Measurements from ENCODE around the gene APOL2.
"Not testable (repeated sequence)": the region's sequence is repeated elsewhere in the genome, so short reads cannot be mapped to it uniquely, and the experiment has no call there.

APOL2 gene

DNA sequence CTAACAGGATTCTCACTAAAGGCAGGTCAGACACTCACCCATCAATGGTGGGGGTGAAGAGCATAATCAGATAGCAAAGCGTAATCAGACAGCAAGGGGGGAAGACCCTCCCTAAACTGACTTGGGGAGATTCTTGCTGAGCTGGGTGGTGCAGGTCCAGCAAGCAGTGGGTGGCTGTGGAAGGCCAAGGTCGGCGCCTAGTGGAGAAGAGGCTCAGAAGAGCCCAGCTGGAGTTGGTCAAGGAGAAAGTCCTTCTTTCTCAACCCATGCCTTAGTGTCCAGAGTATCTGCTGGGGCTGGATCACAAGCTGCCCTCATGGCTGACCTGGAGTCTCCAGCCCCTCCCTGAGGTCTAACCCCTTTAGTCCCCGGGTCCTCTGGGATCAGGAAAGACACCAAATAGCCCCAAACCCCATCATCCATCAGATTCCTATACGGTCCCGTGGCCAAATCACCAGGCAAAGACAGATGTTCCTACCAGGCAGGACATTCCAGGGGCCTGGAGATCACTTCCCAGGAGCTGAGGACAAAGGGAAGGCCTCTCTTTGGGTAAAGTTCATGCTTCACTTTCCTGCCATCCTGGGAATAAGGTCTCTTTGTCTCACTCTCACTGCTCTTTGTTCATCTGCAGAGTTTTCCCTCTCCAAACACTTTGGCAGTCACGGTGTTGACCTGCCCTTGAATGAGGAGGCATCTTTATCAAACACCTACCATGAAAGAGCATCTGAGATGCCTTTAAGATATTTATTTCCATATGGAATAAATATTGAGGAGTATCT lies 24.7 kb upstream of the APOL2 start:
- 81% methylated on average over 3 of the region's 7 CpGs for WGBS (ENCODE audit: insufficient coverage)
- H3K4me3 ChIP-seq (ENCODE audit: control insufficient read depth in 1 of 7, extremely low read depth in 1 of 7, insufficient read depth in 4 of 7, low read depth in 2 of 7, low read length in 6 of 7); DNase-seq; H3K27me3 ChIP-seq (replicated peaks in 2 of 5; ENCODE audit: control insufficient read depth in 4 of 5, insufficient read depth in 5 of 5, low read length in 4 of 5); H3K9me3 ChIP-seq (ENCODE audit: control extremely low read depth in 1 of 5, control insufficient read depth in 4 of 5, insufficient read depth in 2 of 5, low read depth in 1 of 5, low read length in 4 of 5); POLR2A ChIA-PET; H3K27ac ChIP-seq (ENCODE audit: insufficient read depth in 1 of 2, low read depth in 1 of 2, low read length in 2 of 2, poor library complexity in 1 of 2, severe bottlenecking in 2 of 2); H3K4me1 ChIP-seq (ENCODE audit: control extremely low read depth in 1 of 4, control insufficient read depth in 4 of 4, insufficient read depth in 4 of 4, low read length in 3 of 4): not testable (repeated sequence)
- H3K36me3 ChIP-seq (ENCODE audit: control insufficient read depth in 4 of 4, insufficient read depth in 4 of 4, low read length in 3 of 4) = peaks cover 9 to 55% (median 13%) of the 10 kb centered on the region in 4 experiments
- CTCF ChIA-PET = interaction anchor here (1.0 to 1.9 kb wide), 4 partner anchors 10 to 70 kb away, joined by 3 to 5 read pairs (median 3); partner anchors contain the start of gene APOL1

DNA sequence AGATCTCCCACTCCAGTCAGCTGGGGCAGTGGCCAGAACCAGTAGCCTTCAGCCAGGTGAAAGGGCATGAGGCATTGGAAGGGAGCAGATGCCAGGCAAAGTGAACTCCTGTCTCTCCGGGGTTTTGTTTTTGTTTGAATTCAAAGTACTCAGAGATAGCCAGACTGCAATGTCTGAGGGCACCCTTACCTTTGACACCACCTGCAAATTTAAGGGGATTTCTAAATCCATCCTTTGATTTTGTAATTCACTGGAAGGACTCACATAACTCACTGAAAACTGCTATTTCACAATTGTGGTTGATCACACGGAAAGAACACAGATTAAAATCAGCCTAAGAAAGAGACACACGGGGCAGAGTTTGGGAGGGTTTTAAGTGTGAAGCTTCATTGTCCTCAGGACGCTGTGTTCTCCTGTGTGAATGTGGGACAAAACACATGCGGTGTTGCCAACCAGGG lies 23.9 kb upstream of the APOL2 start:
- 91% methylated on average over 4 of the region's 5 CpGs for WGBS (ENCODE audit: insufficient coverage)
- H3K27ac ChIP-seq (ENCODE audit: insufficient read depth in 1 of 2, low read depth in 1 of 2, low read length in 2 of 2, poor library complexity in 1 of 2, severe bottlenecking in 2 of 2); POLR2A ChIA-PET: not testable (repeated sequence)

GRCh38 chr22:36262307-36262706 lies 23.0 kb upstream of the APOL2 start:
- 100% methylated on average over 1 of the region's 3 CpGs for WGBS (ENCODE audit: insufficient coverage)
- POLR2A ChIA-PET, DNase-seq: not testable (repeated sequence)

More for the DNA sequence above, 23.9 kb upstream of the APOL2 start:
- Histone ChIP-seq H3K4me1 (ENCODE audit: control extremely low read depth in 1 of 4, control insufficient read depth in 4 of 4, insufficient read depth in 4 of 4, low read length in 3 of 4) (peaks cover 5 to 16% (median 13%) of the 10 kb centered on the region in 4 experiments), H3K36me3 (ENCODE audit: control insufficient read depth in 4 of 4, insufficient read depth in 4 of 4, low read length in 3 of 4) (peaks cover 9 to 55% (median 14%) of the 10 kb centered on the region in 4 experiments)
- H3K9me3 ChIP-seq (ENCODE audit: control extremely low read depth in 1 of 5, control insufficient read depth in 4 of 5, insufficient read depth in 2 of 5, low read depth in 1 of 5, low read length in 4 of 5); H3K4me3 ChIP-seq (ENCODE audit: control insufficient read depth in 1 of 7, extremely low read depth in 1 of 7, insufficient read depth in 4 of 7, low read depth in 2 of 7, low read length in 6 of 7); H3K27me3 ChIP-seq (replicated peaks in 2 of 5; ENCODE audit: control insufficient read depth in 4 of 5, insufficient read depth in 5 of 5, low read length in 4 of 5); DNase-seq: not testable (repeated sequence)
- CTCF ChIA-PET = interaction anchor here (1.9 kb wide), 1 partner anchor 9 kb away, joined by 5 read pairs; the partner anchor contains the start of gene APOL1

GRCh38 chr22:36261675-36262074 lies 22.3 kb upstream of the APOL2 start:
- DNase-seq; POLR2A ChIA-PET; H3K4me3 ChIP-seq (ENCODE audit: control insufficient read depth in 1 of 7, extremely low read depth in 1 of 7, insufficient read depth in 4 of 7, low read depth in 2 of 7, low read length in 6 of 7); H3K9me3 ChIP-seq (ENCODE audit: control extremely low read depth in 1 of 5, control insufficient read depth in 4 of 5, insufficient read depth in 2 of 5, low read depth in 1 of 5, low read length in 4 of 5); H3K27ac ChIP-seq (ENCODE audit: insufficient read depth in 1 of 2, low read depth in 1 of 2, low read length in 2 of 2, poor library complexity in 1 of 2, severe bottlenecking in 2 of 2); H3K27me3 ChIP-seq (replicated peaks in 2 of 5; ENCODE audit: control insufficient read depth in 4 of 5, insufficient read depth in 5 of 5, low read length in 4 of 5): not testable (repeated sequence)
- CTCF ChIA-PET = interaction anchor here (0.7 to 1.6 kb wide), 9 partner anchors 9 to 64 kb away, joined by 3 to 4 read pairs (median 4); no protein-coding TSS in a partner anchor
- Histone ChIP-seq H3K4me1 (ENCODE audit: control extremely low read depth in 1 of 4, control insufficient read depth in 4 of 4, insufficient read depth in 4 of 4, low read length in 3 of 4) (peaks cover 5 to 17% (median 16%) of the 10 kb centered on the region in 4 experiments), H3K36me3 (ENCODE audit: control insufficient read depth in 4 of 4, insufficient read depth in 4 of 4, low read length in 3 of 4) (peaks cover 9 to 55% (median 17%) of the 10 kb centered on the region in 4 experiments)
- 87% methylated on average over 5 of the region's 6 CpGs for WGBS (ENCODE audit: insufficient coverage)

More at GRCh38 chr22:36262307-36262706, 23.0 kb upstream of the APOL2 start:
- not testable (repeated sequence) for H3K9me3 ChIP-seq (ENCODE audit: control extremely low read depth in 1 of 5, control insufficient read depth in 4 of 5, insufficient read depth in 2 of 5, low read depth in 1 of 5, low read length in 4 of 5); H3K27ac ChIP-seq (ENCODE audit: insufficient read depth in 1 of 2, low read depth in 1 of 2, low read length in 2 of 2, poor library complexity in 1 of 2, severe bottlenecking in 2 of 2); H3K4me3 ChIP-seq (ENCODE audit: control insufficient read depth in 1 of 7, extremely low read depth in 1 of 7, insufficient read depth in 4 of 7, low read depth in 2 of 7, low read length in 6 of 7); H3K27me3 ChIP-seq (replicated peaks in 2 of 5; ENCODE audit: control insufficient read depth in 4 of 5, insufficient read depth in 5 of 5, low read length in 4 of 5)
- CTCF ChIA-PET = interaction anchor here (1.6 kb wide), 2 partner anchors 10 to 63 kb away, joined by 3 to 4 read pairs; no protein-coding TSS in a partner anchor
- peaks cover 5 to 17% (median 16%) of the 10 kb centered on the region in 4 experiments for H3K4me1 ChIP-seq (ENCODE audit: control extremely low read depth in 1 of 4, control insufficient read depth in 4 of 4, insufficient read depth in 4 of 4, low read length in 3 of 4)
- peaks cover 9 to 58% (median 14%) of the 10 kb centered on the region in 4 experiments for H3K36me3 ChIP-seq (ENCODE audit: control insufficient read depth in 4 of 4, insufficient read depth in 4 of 4, low read length in 3 of 4)

- ChIA-PET CTCF (interaction anchor here (1.1 to 1.9 kb wide), 4 partner anchors 20 to 64 kb away, joined by 3 to 6 read pairs (median 3); partner anchors contain the start of gene APOL2), POLR2A (no interaction called here)
- DNase-seq = no peak
- peaks cover 5 to 22% (median 20%) of the 10 kb centered on the region in 4 experiments for H3K4me1 ChIP-seq (ENCODE audit: control extremely low read depth in 1 of 4, control insufficient read depth in 4 of 4, insufficient read depth in 4 of 4, low read length in 3 of 4)
- H3K4me3 ChIP-seq (ENCODE audit: control insufficient read depth in 1 of 7, extremely low read depth in 1 of 7, insufficient read depth in 4 of 7, low read depth in 2 of 7, low read length in 6 of 7) = no peak overlapping the region
- H3K36me3 ChIP-seq (ENCODE audit: control insufficient read depth in 4 of 4, insufficient read depth in 4 of 4, low read length in 3 of 4) = peaks cover 5 to 42% (median 9%) of the 10 kb centered on the region in 4 experiments
- no peaks in the 10 kb centered on the region for H3K9me3 ChIP-seq (ENCODE audit: control extremely low read depth in 1 of 5, control insufficient read depth in 4 of 5, insufficient read depth in 2 of 5, low read depth in 1 of 5, low read length in 4 of 5)
- 88% methylated on average over 6 of the region's 14 CpGs for WGBS (ENCODE audit: insufficient coverage)
- no peaks in the 10 kb centered on the region for H3K27me3 ChIP-seq (replicated peaks in 2 of 5; ENCODE audit: control insufficient read depth in 4 of 5, insufficient read depth in 5 of 5, low read length in 4 of 5)
- no peak overlapping the region for H3K27ac ChIP-seq (ENCODE audit: insufficient read depth in 1 of 2, low read depth in 1 of 2, low read length in 2 of 2, poor library complexity in 1 of 2, severe bottlenecking in 2 of 2)
These were observed 20.4 kb upstream of the APOL2 start for GRCh38 chr22:36259615-36260300.

DNA sequence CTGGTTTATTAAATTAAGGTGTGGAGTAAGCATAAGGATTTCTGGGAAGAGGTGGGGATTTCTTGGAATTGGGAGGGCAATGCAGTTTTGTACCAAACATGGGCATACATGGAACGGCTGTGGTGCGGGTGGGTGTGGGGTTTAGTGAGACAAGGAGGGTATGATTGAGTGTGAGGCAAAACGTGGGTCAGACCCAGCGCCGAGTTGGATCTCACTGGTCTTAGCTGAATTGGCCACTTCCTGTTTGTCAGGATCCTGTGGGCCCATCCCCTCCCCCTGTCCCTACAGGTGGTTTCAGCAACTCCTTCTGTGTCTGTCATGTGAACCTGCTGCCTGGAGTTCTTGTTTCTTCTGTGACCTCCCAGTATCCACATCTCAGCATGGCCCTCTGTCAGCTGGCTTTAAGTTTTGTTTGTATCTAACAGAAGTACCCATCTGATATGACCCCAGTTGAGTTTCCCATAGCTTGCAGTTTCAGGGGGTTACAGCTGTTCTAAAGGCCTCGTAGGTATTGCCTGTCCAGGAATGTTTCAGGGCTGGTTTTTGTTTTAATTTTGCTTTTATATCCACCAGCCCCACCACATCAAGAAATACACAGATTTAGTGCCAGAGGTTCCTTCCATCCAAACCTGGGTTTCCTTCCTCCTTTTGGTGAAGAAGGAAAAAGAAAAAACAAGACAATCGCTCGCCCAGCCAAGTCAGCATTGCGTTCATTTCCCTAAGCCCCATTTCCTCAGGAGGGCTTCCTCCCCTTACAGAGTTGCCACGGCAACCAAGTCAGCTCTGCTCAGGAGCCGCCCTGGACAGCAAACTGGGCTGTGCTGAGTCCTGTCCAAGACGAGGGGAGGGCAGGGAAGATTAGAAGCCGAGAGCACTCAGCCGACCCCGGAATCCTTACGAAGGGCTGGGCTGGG lies 19.6 kb upstream of the APOL2 start:
- Histone ChIP-seq H3K27me3 (replicated peaks in 2 of 5; ENCODE audit: control insufficient read depth in 4 of 5, insufficient read depth in 5 of 5, low read length in 4 of 5) (no peaks in the 10 kb centered on the region), H3K4me1 (ENCODE audit: control extremely low read depth in 1 of 4, control insufficient read depth in 4 of 4, insufficient read depth in 4 of 4, low read length in 3 of 4) (peaks cover 5 to 28% (median 27%) of the 10 kb centered on the region in 4 experiments), H3K4me3 (ENCODE audit: control insufficient read depth in 1 of 7, extremely low read depth in 1 of 7, insufficient read depth in 4 of 7, low read depth in 2 of 7, low read length in 6 of 7) (peak overlapping the region in 1 of 7 experiments; percentile 25), H3K36me3 (ENCODE audit: control insufficient read depth in 4 of 4, insufficient read depth in 4 of 4, low read length in 3 of 4) (peaks cover 5 to 39% (median 9%) of the 10 kb centered on the region in 4 experiments), H3K9me3 (ENCODE audit: control extremely low read depth in 1 of 5, control insufficient read depth in 4 of 5, insufficient read depth in 2 of 5, low read depth in 1 of 5, low read length in 4 of 5) (no peaks in the 10 kb centered on the region), H3K27ac (ENCODE audit: insufficient read depth in 1 of 2, low read depth in 1 of 2, low read length in 2 of 2, poor library complexity in 1 of 2, severe bottlenecking in 2 of 2) (no peak overlapping the region)
- 60% methylated on average over 10 of the region's 16 CpGs for WGBS (ENCODE audit: insufficient coverage)
- DNase-seq = peak in 1 of 3 donors; percentile 26
- ChIA-PET CTCF (interaction anchor here (1.2 to 1.9 kb wide), 3 partner anchors 19 to 63 kb away, joined by 3 to 6 read pairs (median 3); partner anchors contain the start of gene APOL2), POLR2A (no interaction called here)

Data from common myeloid progenitor, CD34-positive (primary cell).